HUES6 (cell line): ENCODE data around the gene NBPF12.
"Not testable (repeated sequence)": the region's sequence is repeated elsewhere in the genome, so short reads cannot be mapped to it uniquely, and the experiment has no call there.

Source experiments
- H3K27ac ChIP-seq: 2 replicates; pipeline ENCODE4 v1.7.0; 2013; ENCODE audit warnings: low read depth, mild to moderate bottlenecking, low read length, inconsistent platforms
- H3K27me3 ChIP-seq: 2 replicates; pipeline ENCODE4 v1.6.1; 2013; ENCODE audit warnings: low read length; ENCODE audit not compliant: control insufficient read depth, insufficient read depth
- H3K36me3 ChIP-seq: 2 replicates; pipeline ENCODE4 v1.6.1; 2013; ENCODE audit warnings: low read length; ENCODE audit not compliant: control insufficient read depth, insufficient read depth
- H3K4me1 ChIP-seq: 2 replicates; pipeline ENCODE4 v1.6.1; 2013; ENCODE audit warnings: low read length; ENCODE audit not compliant: control insufficient read depth, insufficient read depth
- H3K4me3 ChIP-seq: 2 replicates; pipeline ENCODE4 v1.5.1; 2013; ENCODE audit warnings: low read depth, low read length
- H3K9ac ChIP-seq: one replicate; pipeline ENCODE4 v1.6.1; 2013; ENCODE audit warnings: mild to moderate bottlenecking, low read length
- H3K9me3 ChIP-seq: 2 replicates; pipeline ENCODE4 v1.6.1; 2013; ENCODE audit warnings: low read depth, low read length; ENCODE audit not compliant: control insufficient read depth, insufficient read depth

NBPF12 gene

DNA sequence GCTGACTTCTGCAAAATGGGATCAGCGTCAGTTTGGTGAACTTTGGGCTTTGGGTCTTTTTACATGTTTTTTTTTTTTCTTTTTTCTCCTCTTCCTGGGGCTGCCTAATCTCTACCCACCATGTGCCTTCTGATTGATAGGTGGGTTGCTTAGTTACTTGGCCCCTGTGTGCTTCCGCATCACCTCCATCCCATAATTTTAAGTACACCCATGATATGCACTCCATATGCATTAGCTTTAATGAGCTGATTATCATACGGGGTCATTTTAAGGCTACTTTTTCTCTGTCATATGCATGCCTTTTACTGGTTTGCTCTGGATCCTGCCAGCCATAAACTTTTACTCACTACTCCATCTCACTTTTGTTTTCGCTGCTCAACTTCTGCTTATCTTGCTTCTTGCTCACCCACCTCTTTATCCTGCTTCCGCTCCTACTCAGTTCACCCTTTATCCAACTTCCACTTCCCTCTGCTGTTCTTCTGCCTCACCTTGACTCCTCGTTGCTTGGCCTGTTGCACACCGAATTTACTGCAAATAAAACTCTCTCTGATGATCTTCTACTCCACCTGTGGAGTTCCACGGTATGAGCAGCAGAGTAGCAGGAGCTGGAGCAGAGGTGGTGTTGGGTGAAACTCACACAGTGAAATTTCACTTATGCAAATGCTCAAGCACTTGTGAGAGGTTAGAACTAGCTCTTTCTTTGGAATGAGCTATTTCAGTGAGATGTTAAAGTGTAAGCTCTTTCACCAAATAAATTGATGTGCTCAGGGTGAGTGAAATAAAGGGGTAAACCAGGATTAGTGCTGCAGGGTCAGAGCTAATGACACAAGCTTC, 3.5 kb upstream of the NBPF12 start:
- not testable (repeated sequence) for H3K9ac ChIP-seq, H3K36me3 ChIP-seq, H3K9me3 ChIP-seq, H3K27me3 ChIP-seq, H3K27ac ChIP-seq, H3K4me1 ChIP-seq, H3K4me3 ChIP-seq

DNA sequence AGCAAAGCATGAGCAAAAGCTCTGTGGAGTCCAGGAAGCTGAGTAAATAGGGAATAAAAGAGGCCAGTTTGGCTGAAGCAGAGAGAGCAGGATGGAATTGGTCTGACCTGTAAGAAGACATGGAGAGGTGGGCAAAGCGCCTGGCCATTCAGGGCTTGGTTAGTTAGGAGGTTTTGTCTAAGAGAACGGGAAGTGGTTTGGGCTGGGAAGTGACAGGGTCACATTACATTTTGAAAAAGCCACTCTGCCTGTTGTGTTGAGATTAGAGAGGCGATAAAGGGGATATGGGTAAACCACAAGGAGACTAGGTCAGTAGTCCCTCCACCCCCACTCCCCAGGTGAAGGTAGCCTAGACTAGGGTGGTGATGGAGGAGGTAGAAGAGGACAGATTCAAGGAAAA, 662 bp upstream of the NBPF12 start:
- not testable (repeated sequence) for H3K27ac ChIP-seq, H3K4me1 ChIP-seq, H3K36me3 ChIP-seq, H3K9ac ChIP-seq, H3K4me3 ChIP-seq, H3K9me3 ChIP-seq, H3K27me3 ChIP-seq

DNA sequence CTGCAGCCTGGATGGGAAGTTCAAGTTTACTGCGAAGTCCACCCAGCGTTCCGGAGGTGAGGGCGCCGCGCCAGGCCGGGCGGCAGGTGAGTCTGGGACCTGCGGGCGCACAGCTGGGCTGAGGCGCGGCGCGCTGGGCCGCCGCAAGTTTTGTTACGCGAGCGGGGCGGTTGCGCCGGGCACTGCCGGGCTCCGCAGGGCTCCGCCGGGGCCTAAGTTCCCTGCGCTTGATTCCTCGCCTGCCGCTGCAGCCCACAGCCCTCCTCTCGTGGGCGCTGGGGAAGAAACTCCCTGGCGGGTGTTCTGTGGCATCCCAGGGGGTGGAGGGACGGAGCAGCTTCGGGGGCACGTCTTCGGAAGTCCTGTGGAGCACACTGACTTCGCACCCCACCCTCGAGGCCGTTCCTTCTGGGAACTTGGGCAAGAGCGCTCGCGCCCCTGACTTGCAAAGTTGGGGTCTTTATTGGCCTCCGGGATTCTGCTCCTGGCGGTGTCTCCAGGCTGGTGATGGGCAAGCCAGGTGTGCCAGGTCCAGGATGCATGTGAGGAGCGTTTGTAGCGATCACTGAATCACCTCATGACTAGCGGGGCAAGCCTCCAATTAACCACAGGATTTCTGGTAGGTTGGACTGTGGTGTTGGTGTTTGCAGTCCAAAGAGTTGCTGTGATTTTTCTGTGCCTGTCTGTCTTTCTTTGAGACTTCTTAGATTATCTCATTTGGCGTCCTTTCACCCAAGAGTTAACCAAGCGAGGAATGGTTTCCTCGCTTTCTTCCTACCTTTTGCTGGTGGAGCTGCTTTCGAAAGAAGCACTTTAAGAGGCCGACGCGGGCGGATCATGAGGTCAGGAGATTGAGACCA, 1.0 kb downstream of the NBPF12 start:
- H3K27ac ChIP-seq = peak overlapping the region; percentile 33; the same call in 1 of the 2 replicates
- not testable (repeated sequence) for H3K4me1 ChIP-seq, H3K36me3 ChIP-seq, H3K9me3 ChIP-seq, H3K27me3 ChIP-seq
- peak overlapping the region; percentile 88 for H3K9ac ChIP-seq
- H3K4me3 ChIP-seq = peak overlapping the region; percentile 89

DNA sequence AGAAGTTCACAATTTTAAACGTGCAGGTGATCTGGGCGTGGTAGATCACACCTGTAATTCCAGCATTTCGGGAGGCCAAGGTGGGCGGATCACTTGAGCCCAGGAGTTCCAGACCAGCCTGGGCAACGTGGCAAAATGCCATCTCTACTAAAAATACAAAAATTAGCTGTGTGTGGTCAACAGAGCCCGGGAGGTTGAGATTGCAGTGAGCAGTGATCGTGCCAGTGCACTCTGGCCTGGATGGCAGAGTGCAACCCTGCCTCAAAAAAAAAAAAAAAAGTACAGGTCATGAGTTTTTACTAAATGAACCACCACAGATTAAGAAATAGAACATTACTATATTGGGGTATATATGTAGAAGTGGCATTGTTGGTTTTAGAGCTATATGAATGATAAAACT, 2.2 kb downstream of the NBPF12 start:
- not testable (repeated sequence) for H3K27me3 ChIP-seq, H3K36me3 ChIP-seq, H3K27ac ChIP-seq, H3K4me1 ChIP-seq, H3K9ac ChIP-seq, H3K9me3 ChIP-seq, H3K4me3 ChIP-seq

DNA sequence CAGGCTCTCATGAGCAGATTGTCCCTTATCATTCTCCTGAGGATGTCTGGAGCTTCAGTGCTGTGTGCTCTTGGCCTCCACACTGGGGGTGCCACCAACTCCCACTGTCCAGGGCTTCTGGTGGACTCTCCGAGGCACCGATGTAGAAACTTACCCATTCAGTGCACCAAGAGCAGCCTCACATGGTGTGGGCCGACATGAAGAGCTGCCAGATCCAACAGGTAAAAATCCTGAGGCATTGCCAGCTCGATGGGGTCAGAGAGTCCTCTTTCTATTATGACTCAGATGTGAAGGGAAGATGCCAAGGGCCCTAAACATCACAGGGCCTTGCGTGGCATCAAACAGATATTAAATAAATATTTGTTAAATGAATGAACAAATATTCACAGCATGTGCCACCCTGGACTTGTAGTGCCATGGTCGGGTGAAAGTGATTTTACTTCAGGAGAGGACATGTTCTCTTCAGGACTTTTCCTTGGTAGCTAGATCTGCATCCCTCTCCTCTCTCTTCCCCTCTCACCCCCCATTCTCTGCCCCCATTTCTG, 5.3 kb downstream of the NBPF12 start:
- H3K9me3 ChIP-seq, H3K4me1 ChIP-seq, H3K4me3 ChIP-seq, H3K27me3 ChIP-seq, H3K9ac ChIP-seq, H3K36me3 ChIP-seq, H3K27ac ChIP-seq: not testable (repeated sequence)

DNA sequence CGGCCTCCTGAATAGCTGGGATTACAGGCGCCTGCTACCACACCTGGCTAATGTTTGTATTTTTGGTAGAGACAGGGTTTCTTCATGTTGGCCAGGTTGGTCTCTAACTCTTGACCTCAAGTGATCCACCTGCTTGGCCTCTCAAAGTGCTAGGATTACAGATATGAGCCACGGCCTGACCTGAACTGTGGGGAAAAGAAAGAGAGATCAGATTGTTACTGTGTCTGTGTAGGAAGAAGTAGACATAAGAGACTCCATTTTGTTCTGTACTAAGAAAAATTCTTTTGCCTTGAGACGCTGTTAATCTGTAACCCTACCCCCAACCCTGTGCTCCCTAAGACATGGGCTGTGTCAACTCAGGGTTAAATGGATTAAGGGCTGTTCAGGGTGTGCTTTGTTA, 10.0 kb downstream of the NBPF12 start:
- not testable (repeated sequence) for H3K9me3 ChIP-seq, H3K27me3 ChIP-seq, H3K36me3 ChIP-seq, H3K9ac ChIP-seq, H3K27ac ChIP-seq, H3K4me1 ChIP-seq, H3K4me3 ChIP-seq

DNA sequence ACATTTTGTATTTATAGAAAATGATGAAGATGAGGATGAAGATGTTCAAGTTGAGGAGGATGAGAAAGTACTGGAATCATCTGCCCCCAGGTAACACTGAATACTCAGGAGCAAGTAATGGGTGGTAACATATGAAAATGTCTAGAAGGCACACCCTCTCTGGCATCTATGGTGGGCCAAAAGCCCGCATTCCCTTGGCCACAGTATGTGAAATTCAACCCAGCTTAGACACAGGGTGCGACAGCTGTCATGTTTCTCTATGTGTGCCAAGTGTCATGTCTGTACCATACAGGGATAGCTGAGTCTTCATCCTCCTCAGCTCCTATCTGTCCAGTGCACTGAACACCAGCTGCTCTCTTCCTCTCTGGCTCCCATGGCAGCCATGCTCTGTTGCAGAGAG, 26.2 kb downstream of the NBPF12 start:
- H3K9ac ChIP-seq, H3K27ac ChIP-seq, H3K36me3 ChIP-seq, H3K9me3 ChIP-seq, H3K4me1 ChIP-seq, H3K4me3 ChIP-seq, H3K27me3 ChIP-seq: not testable (repeated sequence)

DNA sequence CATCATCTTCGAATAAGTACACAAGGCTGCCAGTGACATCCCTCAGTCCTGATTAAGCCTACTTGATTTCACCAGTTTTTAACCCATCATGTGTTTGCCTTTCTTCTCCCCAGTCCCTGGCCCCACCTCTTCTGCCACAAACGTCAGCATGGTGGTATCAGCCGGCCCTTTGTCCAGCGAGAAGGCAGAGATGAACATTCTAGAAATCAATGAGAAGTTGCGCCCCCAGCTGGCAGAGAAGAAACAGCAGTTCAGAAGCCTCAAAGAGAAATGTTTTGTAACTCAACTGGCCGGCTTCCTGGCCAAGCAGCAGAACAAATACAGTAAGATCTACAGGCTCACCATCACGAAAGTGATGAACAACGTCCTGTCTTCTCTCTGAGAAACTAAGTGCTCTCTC, 28.2 kb downstream of the NBPF12 start:
- H3K36me3 ChIP-seq = not testable (repeated sequence)

DNA sequence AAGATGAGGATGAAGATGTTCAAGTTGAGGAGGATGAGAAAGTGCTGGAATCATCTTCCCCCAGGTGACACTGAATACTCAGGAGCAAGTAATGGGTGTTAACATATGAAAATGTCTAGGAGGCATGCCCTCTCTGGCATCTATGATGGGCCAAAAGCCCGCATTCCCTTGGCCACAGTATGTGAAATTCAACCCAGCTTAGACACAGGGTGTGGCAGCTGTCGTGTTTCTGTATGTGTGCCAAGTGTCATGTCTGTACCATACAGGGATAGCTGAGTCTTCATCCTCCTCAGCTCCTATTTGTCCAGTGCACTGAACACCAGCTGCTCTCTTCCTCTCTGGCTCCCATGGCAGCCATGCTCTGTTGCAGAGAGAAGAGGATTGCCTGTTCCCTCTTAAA, 32.5 kb downstream of the NBPF12 start:
- H3K27ac ChIP-seq, H3K4me1 ChIP-seq, H3K27me3 ChIP-seq, H3K4me3 ChIP-seq, H3K9me3 ChIP-seq, H3K36me3 ChIP-seq, H3K9ac ChIP-seq: not testable (repeated sequence)

More for the DNA sequence above, 28.2 kb downstream of the NBPF12 start:
- H3K4me3 ChIP-seq, H3K4me1 ChIP-seq, H3K27me3 ChIP-seq, H3K9me3 ChIP-seq, H3K9ac ChIP-seq, H3K27ac ChIP-seq: not testable (repeated sequence)

DNA sequence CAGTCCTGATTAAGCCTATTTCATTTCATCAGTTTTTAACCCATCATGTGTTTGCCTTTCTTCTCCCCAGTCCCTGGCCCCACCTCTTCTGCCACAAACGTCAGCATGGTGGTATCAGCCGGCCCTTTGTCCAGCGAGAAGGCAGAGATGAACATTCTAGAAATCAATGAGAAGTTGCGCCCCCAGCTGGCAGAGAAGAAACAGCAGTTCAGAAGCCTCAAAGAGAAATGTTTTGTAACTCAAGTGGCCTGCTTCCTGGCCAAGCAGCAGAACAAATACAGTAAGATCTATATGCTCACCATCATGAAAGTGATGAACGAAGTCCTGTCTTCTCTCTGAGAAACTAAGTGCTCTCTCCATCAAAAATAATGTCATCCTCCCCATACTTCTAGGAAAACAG, 34.6 kb downstream of the NBPF12 start:
- H3K4me1 ChIP-seq, H3K9me3 ChIP-seq, H3K27me3 ChIP-seq, H3K27ac ChIP-seq, H3K9ac ChIP-seq, H3K36me3 ChIP-seq, H3K4me3 ChIP-seq: not testable (repeated sequence)

DNA sequence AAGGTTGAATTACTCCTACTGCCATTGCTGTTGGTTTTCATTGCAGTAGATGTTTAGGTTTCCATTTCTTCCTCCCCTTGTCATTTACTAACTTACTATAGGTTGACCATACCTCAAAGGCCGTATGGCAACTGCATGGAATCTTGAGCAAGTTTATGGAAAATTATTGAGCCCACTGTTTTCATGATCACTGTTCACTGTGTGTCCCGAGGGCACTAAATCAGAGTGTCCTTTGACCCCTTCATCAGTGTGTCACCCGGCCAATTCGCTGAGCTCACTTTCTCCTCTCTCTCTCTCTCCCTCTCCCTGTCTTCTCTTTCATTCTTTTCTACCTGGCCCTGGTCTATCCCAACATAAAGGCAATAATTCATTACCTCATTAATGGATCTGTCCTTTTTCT, 47.7 kb downstream of the NBPF12 start:
- not testable (repeated sequence) for H3K4me1 ChIP-seq, H3K9me3 ChIP-seq, H3K27me3 ChIP-seq, H3K27ac ChIP-seq, H3K4me3 ChIP-seq, H3K9ac ChIP-seq
- H3K36me3 ChIP-seq = peaks cover 11% of the 10 kb centered on the region
